Kidney (tissue), 14 donors: ENCODE results near the gene XCL1. TPM values are rescaled to one million over a fixed set of nuclear protein-coding genes. Genes with fewer than 3 reads are reported as not detected.

Source experiments
- DNase-seq, 5 donors: peaks; one replicate each; pipeline ENCODE4 v3.0.0-alpha.2; 2013 to 2020
- FAIRE-seq: peaks from 2 replicates; lab custom pipeline; 2012; peaks lifted over from hg19 to GRCh38; lab: Jason Lieb, UNC
- H3K27ac ChIP-seq, 2 donors: one replicate each; pipeline ENCODE4 v1.7.0; 2013; ENCODE audit warnings: low read depth in 2 of 2, low read length in 2 of 2, inconsistent platforms in 1 of 2
- H3K27me3 ChIP-seq: one replicate; pipeline ENCODE4 v1.7.1; 2013; ENCODE audit warnings: low read length, inconsistent platforms; ENCODE audit not compliant: control insufficient read depth, insufficient read depth
- H3K36me3 ChIP-seq, 3 donors: one replicate each; pipeline versions ENCODE4 v1.7.0 to v1.7.1; 2013; ENCODE audit warnings: low read length in 3 of 3, control low read depth in 1 of 3, inconsistent platforms in 1 of 3; ENCODE audit not compliant: insufficient read depth in 3 of 3, control insufficient read depth in 2 of 3
- H3K4me1 ChIP-seq, 3 donors: one replicate each; pipeline versions ENCODE4 v1.7.0 to v1.7.1; 2013; ENCODE audit warnings: low read length in 3 of 3, inconsistent platforms in 1 of 3, low read depth in 1 of 3; ENCODE audit not compliant: control insufficient read depth in 2 of 3, insufficient read depth in 2 of 3
- H3K4me3 ChIP-seq, 3 donors: one replicate each; pipeline versions ENCODE4 v1.7.0 to v1.8.1; 2013; ENCODE audit warnings: low read length in 3 of 3, control low read depth in 1 of 3, inconsistent platforms in 1 of 3
- H3K9ac ChIP-seq, 3 donors: one replicate each; pipeline versions ENCODE4 v1.7.0 to v1.7.1; 2013; ENCODE audit warnings: low read length in 3 of 3, control low read depth in 1 of 3, inconsistent platforms in 1 of 3
- H3K9me3 ChIP-seq, 3 donors: one replicate each; pipeline versions ENCODE4 v1.7.0 to v1.7.1; 2013; ENCODE audit warnings: low read length in 3 of 3, control low read depth in 1 of 3, inconsistent platforms in 1 of 3; ENCODE audit not compliant: control insufficient read depth in 2 of 3, insufficient read depth in 1 of 3
- intact Hi-C: fragments of 100-400 bp; cut with DNase I; formaldehyde crosslinking; loops from one replicate; pipeline ENCODE4 v1.11.1; 2022
- polyA plus RNA-seq: library from polyadenylated mRNA; stranded (reverse); fragments of 350-450 nt; fragmentation: Illumina TruSeq; extraction: RNeasy Lipid Tissue Mini Kit (QIAGEN cat#74804); gene quantifications from one replicate; pipeline ENCODE4 v1.2.3, GENCODE V29; 2014; ENCODE audit warnings: low read depth, low replicate concordance; ENCODE audit not compliant: insufficient read depth
- total RNA-seq: library from RNA; stranded (reverse); fragmentation: NEBNext Ultra II Directional; extraction: Animal tissue kit (Norgen Biotek cat#: 25700); gene quantifications from one replicate; pipeline ENCODE4 v1.2.1, GENCODE V29; 2021
- TF ChIP-seq, protein P1 (sequence below): IDR thresholded peaks from 3 replicates; pipeline ENCODE4 v1.5.1; 2012; ENCODE audit warnings: mild to moderate bottlenecking, moderate library complexity, borderline replicate concordance; ENCODE audit not compliant: insufficient read depth; ENCODE audit errors: extremely low read depth
- donor health status: control.
- donor health status: control.
- donor health status: control.
- donor health status: control.
- donor health status: control.
- donor health status: DM: yes; HTN: yes; CAD: no.
- donor health status: Normal renal cell carcinoma (clear cell type).

Gene XCL1
- total and polyA plus RNA-seq, 2 donors from 2014 or later: not detected

DNA sequence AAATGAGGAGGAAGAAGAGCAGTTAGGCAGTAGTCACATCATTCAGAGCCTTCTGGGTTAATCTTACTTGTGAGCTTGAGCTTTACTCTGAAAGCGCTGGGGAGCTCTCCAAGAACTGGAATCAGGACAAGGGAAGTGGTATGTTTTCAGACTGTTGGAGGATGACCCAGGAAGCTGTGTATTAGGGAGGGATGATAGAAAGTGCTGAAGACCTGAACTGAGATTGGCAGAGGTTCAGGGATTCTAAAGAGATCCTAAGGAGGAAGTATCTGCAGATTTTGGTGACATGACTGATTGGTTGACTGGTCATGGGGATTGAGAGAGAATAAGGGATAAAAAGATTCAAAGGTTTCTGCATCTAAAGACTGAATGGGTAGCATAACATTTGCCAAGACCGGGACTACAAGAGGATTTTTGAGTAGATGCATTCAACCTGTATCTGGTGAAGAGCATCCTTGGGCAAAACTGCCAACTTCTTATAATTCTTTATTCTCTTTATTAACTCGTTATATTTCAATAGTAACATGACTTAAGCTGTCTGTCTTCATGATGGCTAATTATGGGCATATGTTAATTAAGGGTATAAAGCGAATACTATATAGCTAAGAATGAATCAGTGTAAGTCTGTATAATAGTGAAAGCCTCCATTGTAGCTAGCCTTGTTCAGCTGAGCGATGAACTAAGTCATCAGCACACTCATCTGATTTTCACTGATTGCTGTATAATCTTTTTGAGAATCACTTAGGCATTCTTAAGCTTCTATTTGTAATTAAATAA is 41.8 kb downstream of the XCL1 start:
- DNase-seq (no peak), FAIRE-seq (no peak)
- Histone ChIP-seq H3K4me3 (no peak overlapping the region), H3K9ac (no peak overlapping the region), H3K36me3 (no peaks in the 10 kb centered on the region), H3K9me3 (no peaks in the 10 kb centered on the region), H3K27me3 (no peaks in the 10 kb centered on the region), H3K27ac (no peak overlapping the region), H3K4me1 (peaks cover 0 to 21% (median 19%) of the 10 kb centered on the region in 3 donors)
- intact Hi-C loops: no loop called here
- TF ChIP-seq, protein P1, sequence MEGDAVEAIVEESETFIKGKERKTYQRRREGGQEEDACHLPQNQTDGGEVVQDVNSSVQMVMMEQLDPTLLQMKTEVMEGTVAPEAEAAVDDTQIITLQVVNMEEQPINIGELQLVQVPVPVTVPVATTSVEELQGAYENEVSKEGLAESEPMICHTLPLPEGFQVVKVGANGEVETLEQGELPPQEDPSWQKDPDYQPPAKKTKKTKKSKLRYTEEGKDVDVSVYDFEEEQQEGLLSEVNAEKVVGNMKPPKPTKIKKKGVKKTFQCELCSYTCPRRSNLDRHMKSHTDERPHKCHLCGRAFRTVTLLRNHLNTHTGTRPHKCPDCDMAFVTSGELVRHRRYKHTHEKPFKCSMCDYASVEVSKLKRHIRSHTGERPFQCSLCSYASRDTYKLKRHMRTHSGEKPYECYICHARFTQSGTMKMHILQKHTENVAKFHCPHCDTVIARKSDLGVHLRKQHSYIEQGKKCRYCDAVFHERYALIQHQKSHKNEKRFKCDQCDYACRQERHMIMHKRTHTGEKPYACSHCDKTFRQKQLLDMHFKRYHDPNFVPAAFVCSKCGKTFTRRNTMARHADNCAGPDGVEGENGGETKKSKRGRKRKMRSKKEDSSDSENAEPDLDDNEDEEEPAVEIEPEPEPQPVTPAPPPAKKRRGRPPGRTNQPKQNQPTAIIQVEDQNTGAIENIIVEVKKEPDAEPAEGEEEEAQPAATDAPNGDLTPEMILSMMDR: no peak

DNA sequence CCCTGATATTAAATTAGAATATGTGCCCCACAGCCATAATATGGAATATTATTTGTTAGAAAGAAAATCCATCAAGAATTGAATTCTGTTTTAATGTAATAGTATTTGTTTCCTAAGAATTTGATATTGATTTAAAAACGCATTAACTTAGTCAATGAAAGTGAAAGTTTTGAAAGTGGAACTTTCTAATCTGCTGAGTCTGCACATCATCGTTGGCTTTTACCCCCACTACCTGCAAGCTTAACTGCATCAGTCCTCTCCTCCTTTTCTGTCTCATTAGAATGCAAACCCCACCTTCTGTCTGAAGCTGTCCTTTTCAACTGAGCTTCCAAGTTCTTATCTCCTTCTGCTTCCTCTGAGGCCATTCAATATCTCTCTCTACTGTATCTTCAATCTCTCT is 42.5 kb downstream of the XCL1 start:
- Histone ChIP-seq H3K4me1 (peaks cover 0 to 16% (median 16%) of the 10 kb centered on the region in 3 donors), H3K9me3 (no peaks in the 10 kb centered on the region), H3K27ac (no peak overlapping the region), H3K9ac (no peak overlapping the region), H3K27me3 (no peaks in the 10 kb centered on the region), H3K36me3 (no peaks in the 10 kb centered on the region), H3K4me3 (no peak overlapping the region)
- intact Hi-C loops: no loop called here
- FAIRE-seq (no peak), DNase-seq (no peak)
- TF ChIP-seq, protein P1: no peak

DNA sequence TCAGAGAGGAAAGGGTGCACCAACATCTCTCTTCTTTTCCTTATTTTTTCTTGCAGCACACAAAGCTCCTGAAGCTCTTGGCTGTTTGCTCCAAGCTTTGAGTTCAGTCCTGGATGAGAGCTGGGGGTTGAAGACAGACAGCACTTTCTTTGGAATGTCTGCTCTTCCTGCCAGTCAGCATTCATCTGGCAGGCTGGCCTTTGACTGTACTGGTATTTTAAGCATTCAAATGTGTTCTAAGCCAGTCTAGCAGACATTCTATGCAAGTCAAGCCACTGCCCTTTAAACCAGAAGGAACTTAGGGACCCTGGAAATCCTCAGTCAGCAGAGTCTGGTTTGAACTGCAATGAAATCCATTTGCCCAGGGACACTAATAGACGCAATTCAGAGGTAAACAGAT is 45.0 kb downstream of the XCL1 start:
- peak; percentile 57 for FAIRE-seq
- intact Hi-C loops: no loop called here
- no peaks in the 10 kb centered on the region for H3K36me3 ChIP-seq
- H3K9me3 ChIP-seq: no peaks in the 10 kb centered on the region
- H3K9ac ChIP-seq: no peak overlapping the region
- TF ChIP-seq, protein P1: no peak
- H3K27ac ChIP-seq: peak overlapping the region; percentile 22 to 44
- peaks cover 0 to 12% (median 11%) of the 10 kb centered on the region in 3 donors for H3K4me1 ChIP-seq
- H3K27me3 ChIP-seq: no peaks in the 10 kb centered on the region
- peak in 1 of 5 donors; percentile 56 for DNase-seq
- H3K4me3 ChIP-seq: no peak overlapping the region
